A549 (cell line): Measurements from ENCODE around the gene CFI. TPM values are rescaled to one million over a fixed set of nuclear protein-coding genes. Genes with fewer than 3 reads are reported as not detected.

Source experiments
- ATAC-seq, 2 experiments: fragments of 200-7000 bp in 1 of 2; fragments of >200 bp in 1 of 2; cut with Nextera tagmentation in 1 of 2; cut with Tn5 transposase in 1 of 2; 3 replicates each; pipeline versions ENCODE4 v1.8.0 to v1.9.1; 2018 to 2020; ENCODE audit warnings: mild to moderate bottlenecking in 1 of 2, moderate library complexity in 1 of 2
- CTCF ChIA-PET: fragments of 300-600 bp; sonication (Branson Sonifier 250); formaldehyde crosslinking; extraction: SDS; loops from one replicate; lab custom pipeline; 2021; ENCODE audit warnings: antibody characterized with exemption, inconsistent platforms; lab: Yijun Ruan, JAX
- POLR2A ChIA-PET: fragments of 350-600 bp; formaldehyde crosslinking; extraction: SDS; loops from one replicate; lab custom pipeline; 2021; ENCODE audit warnings: antibody characterized with exemption, inconsistent platforms; lab: Yijun Ruan, JAX
- DNase-seq, 2 experiments: peaks; one replicate each; pipeline versions ENCODE4 v3.0.0 to v3.0.0-alpha.2; 2011 to 2016; ENCODE audit warnings: low read depth in 1 of 2, low spot score in 1 of 2
- FAIRE-seq: peaks from 2 replicates; lab custom pipeline; 2011; peaks lifted over from hg19 to GRCh38; lab: Jason Lieb, UNC
- H3K27ac ChIP-seq, 2 experiments: fragments of >200 bp; sonication (Bioruptor Twin); formaldehyde crosslinking; 3 replicates each; pipeline ENCODE4 v1.5.1; 2016 to 2017
- H3K4me1 ChIP-seq: fragments of >200 bp; sonication (Bioruptor Twin); formaldehyde crosslinking; 3 replicates; pipeline ENCODE4 v1.6.1; 2016
- H3K4me2 ChIP-seq: fragments of >200 bp; sonication (Bioruptor Twin); formaldehyde crosslinking; 3 replicates; pipeline ENCODE4 v1.6.1; 2016
- H3K4me3 ChIP-seq: fragments of >200 bp; sonication (Bioruptor Twin); formaldehyde crosslinking; 3 replicates; pipeline ENCODE4 v1.5.1; 2016
- H3K9me3 ChIP-seq: fragments of >200 bp; sonication (Bioruptor Twin); formaldehyde crosslinking; 3 replicates; pipeline ENCODE4 v1.6.1; 2016
- CBX8 ChIP-seq: fragments of 200-600 bp; sonication (generic); IDR thresholded peaks from 2 replicates; pipeline ENCODE4 v1.6.1; 2016
- CHD4 ChIP-seq: fragments of 200-600 bp; sonication (generic); IDR thresholded peaks from 2 replicates; pipeline ENCODE4 v1.6.1; 2016; ENCODE audit warnings: antibody characterized with exemption, mild to moderate bottlenecking, borderline replicate concordance
- EHF ChIP-seq: fragments of 250-450 bp; sonication (Bioruptor Pico); IDR thresholded peaks from 2 replicates; pipeline ENCODE4 v1.5.0; 2020; ENCODE audit warnings: mild to moderate bottlenecking
- EHMT2 ChIP-seq: fragments of 200-600 bp; sonication (generic); IDR thresholded peaks from 2 replicates; pipeline ENCODE4 v1.6.1; 2016; ENCODE audit warnings: antibody characterized with exemption, low read depth, mild to moderate bottlenecking, moderate library complexity
- ELK1 ChIP-seq: fragments of 150-350 bp; IDR thresholded peaks from 2 replicates; pipeline ENCODE4 v1.6.1; 2014; ENCODE audit warnings: low read depth, mild to moderate bottlenecking, low read length
- FOSL2 ChIP-seq, 2 experiments: fragments of 450-650 bp in 1 of 2; fragments of >200 bp in 1 of 2; sonication (Bioruptor Twin) in 1 of 2; formaldehyde crosslinking; IDR thresholded peaks; 2 replicates each; pipeline versions ENCODE4 v1.5.0 to v1.6.1; 2016 to 2020; ENCODE audit warnings: mild to moderate bottlenecking in 1 of 2, moderate library complexity in 1 of 2
- GATA3 ChIP-seq: IDR thresholded peaks from 2 replicates; pipeline ENCODE4 v1.6.1; 2012; ENCODE audit warnings: borderline replicate concordance
- JUNB ChIP-seq: fragments of >200 bp; sonication (Bioruptor Twin); formaldehyde crosslinking; IDR thresholded peaks from 2 replicates; pipeline ENCODE4 v1.6.1; 2016
- KDM5A ChIP-seq: fragments of 200-600 bp; sonication (generic); IDR thresholded peaks from 2 replicates; pipeline ENCODE4 v1.6.1; 2016; ENCODE audit warnings: antibody characterized with exemption, mild to moderate bottlenecking
- MAFK ChIP-seq: fragments of 450-650 bp; IDR thresholded peaks from 2 replicates; pipeline ENCODE4 v1.6.1; 2014; ENCODE audit not compliant: partially characterized antibody
- MYC ChIP-seq: IDR thresholded peaks from 2 replicates; pipeline ENCODE4 v1.6.1; 2012; ENCODE audit warnings: mild to moderate bottlenecking, inconsistent platforms, low read length, improper control_type of control experiment, borderline replicate concordance
- NFE2L2 ChIP-seq: fragments of 150-350 bp; conservative IDR thresholded peaks from 2 replicates; pipeline ENCODE4 v1.6.1; 2014; ENCODE audit warnings: low read length
- NR3C1 ChIP-seq: fragments of >200 bp; sonication (Bioruptor Twin); formaldehyde crosslinking; IDR thresholded peaks from 3 replicates; pipeline ENCODE4 v1.6.1; 2017
- RAD21 ChIP-seq, 2 experiments: fragments of >200 bp in 1 of 2; sonication (Bioruptor Twin) in 1 of 2; formaldehyde crosslinking in 1 of 2; IDR thresholded peaks in 1 of 2; conservative IDR thresholded peaks in 1 of 2; 2 replicates in 1 of 2; 3 replicates in 1 of 2; pipeline ENCODE4 v1.6.1; 2012 to 2018; ENCODE audit warnings: inconsistent platforms in 1 of 2
- SMC3 ChIP-seq: fragments of >200 bp; sonication (Bioruptor Twin); formaldehyde crosslinking; IDR thresholded peaks from 3 replicates; pipeline ENCODE4 v1.6.1; 2018; ENCODE audit warnings: inconsistent platforms
- SREBF2 ChIP-seq: fragments of 450-650 bp; IDR thresholded peaks from 2 replicates; pipeline ENCODE4 v1.6.1; 2014; ENCODE audit warnings: mild to moderate bottlenecking, moderate library complexity
- ZC3H11A ChIP-seq: fragments of 450-650 bp; IDR thresholded peaks from 2 replicates; pipeline ENCODE4 v1.6.1; 2014; ENCODE audit warnings: antibody characterized with exemption, mild to moderate bottlenecking
- ZNF302 ChIP-seq: fragments of 250-450 bp; sonication (Bioruptor Pico); IDR thresholded peaks from 2 replicates; pipeline ENCODE4 v1.9.0; 2021; ENCODE audit warnings: inconsistent platforms, mild to moderate bottlenecking, moderate library complexity
- WGBS: methylation state at CpG from one replicate; pipeline ENCODE4 v1.1.6; 2017; ENCODE audit errors: missing lambda C conversion rate; 5-methylcytosine and 5-hydroxymethylcytosine counted together
- polyA plus RNA-seq, 4 experiments: library from polyadenylated mRNA; depleted of rRNA in 3 of 4; stranded (reverse); fragments of >200 nt; fragmentation: RNase III in 1 of 4; extraction: RNeasy Plus Mini Kit Qiagen cat#74134 plus additional on column Dnase treatment in 1 of 4; gene quantifications; 2 replicates in 3 of 4; 3 replicates in 1 of 4; pipeline ENCODE4 v1.2.3, GENCODE V29; 2011 to 2017
- TF ChIP-seq, protein P1 (sequence below): fragments of >200 bp; sonication (Bioruptor Twin); formaldehyde crosslinking; IDR thresholded peaks from 2 replicates; pipeline ENCODE4 v1.6.1; 2016

The CFI gene
- polyA plus RNA-seq, 2 of the 4 experiments (the other 2 are of a cell fraction): 2.6 to 2.8 TPM

DNA sequence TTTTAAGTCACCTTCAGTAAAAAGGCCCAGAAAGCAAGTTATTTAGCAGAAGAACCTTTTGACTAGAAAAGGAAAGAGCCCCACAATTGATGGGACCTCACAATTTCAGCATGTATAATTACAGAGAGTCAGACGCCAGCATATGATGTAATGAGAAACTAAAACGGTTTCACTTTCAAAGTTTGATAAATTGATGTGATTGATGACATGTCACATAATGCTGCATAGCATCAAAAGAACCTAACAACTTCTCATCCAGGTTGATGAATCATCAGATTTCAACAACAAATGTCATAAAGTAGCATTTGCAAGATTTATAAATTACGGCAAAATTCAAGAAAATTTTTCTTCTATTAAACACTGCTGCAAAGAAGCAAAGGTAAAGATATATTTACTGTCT lies 9.9 kb upstream of the CFI start:
- CTCF ChIA-PET: no interaction called here
- H3K4me2 ChIP-seq: no peak overlapping the region
- H3K9me3 ChIP-seq: no peaks in the 10 kb centered on the region
- DNase-seq (no peak), FAIRE-seq (no peak), ATAC-seq (no peak)
- peaks cover 2% of the 10 kb centered on the region; the same call in 2 of the 3 replicates for H3K4me1 ChIP-seq
- no peak for TF ChIP-seq ZC3H11A
- no peak for TF ChIP-seq MAFK
- TF ChIP-seq RAD21 (conservative IDR thresholded peaks at IDR 0.05 in 1 of 2, IDR thresholded peaks at IDR 0.05 in 1 of 2): no peak
- TF ChIP-seq, protein P1, sequence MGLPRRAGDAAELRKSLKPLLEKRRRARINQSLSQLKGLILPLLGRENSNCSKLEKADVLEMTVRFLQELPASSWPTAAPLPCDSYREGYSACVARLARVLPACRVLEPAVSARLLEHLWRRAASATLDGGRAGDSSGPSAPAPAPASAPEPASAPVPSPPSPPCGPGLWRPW: no peak
- TF ChIP-seq EHF (CRISPR knock-in tag): no peak
- no peak for TF ChIP-seq JUNB
- no peak for TF ChIP-seq ZNF302 (CRISPR knock-in tag)
- TF ChIP-seq SREBF2: no peak
- TF ChIP-seq NR3C1: no peak
- TF ChIP-seq FOSL2 (IDR thresholded peaks at IDR 0.05): no peak
- no peak for TF ChIP-seq FOSL2 (CRISPR knock-in tag; IDR thresholded peaks at IDR 0.05)
- TF ChIP-seq EHMT2: no peak
- TF ChIP-seq MYC: no peak
- TF ChIP-seq SMC3: no peak
- TF ChIP-seq ELK1: no peak
- no peak for TF ChIP-seq KDM5A
- TF ChIP-seq CHD4: no peak
- H3K4me3 ChIP-seq: no peak overlapping the region
- POLR2A ChIA-PET: no interaction called here
- 52% methylated on average over 3 of the region's 3 CpGs for WGBS
- no peak overlapping the region for H3K27ac ChIP-seq

DNA sequence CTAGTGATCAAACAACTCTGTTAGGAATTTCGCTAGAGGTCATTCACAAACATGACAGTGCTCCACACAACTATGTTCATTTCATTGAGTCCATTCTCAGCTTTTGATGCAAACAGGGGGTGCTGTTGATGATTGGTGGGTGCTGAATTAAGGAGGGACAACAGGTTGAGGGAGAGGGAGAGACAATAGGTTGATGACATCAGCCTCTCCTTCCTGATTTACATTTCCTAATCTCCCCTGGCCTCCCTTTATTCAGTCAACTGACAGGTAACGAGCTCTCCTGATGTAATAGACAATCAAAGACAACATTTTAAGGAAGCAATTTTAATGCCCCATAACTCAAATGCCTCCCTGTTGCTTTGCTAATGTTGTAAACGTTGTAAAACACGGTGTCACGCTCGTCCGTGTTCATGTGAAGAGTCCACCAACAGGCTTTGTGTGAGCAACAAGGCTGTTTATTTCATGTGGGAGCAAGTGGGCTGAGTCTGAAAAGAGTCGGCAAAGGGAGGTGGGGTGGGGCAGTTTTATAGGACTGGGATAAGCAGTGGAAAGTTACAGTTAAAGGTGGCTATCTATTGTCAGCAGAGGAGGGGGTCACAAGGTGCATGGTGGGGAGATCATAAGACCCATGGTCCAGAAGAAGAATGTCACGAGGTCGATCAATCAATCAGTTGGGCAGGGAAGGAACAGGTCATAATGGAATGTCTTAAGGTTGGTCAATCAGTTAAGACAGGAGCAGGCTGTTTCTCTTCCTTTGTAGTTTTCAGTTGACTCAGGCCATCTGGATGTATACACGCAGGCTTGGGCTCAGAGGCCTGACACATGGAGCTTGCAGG lies 9.0 kb upstream of the CFI start:
- H3K4me2 ChIP-seq: no peak overlapping the region
- ATAC-seq (no peak), FAIRE-seq (no peak), DNase-seq (no peak)
- WGBS: 47% methylated on average over 11 of the region's 11 CpGs
- TF ChIP-seq EHF (CRISPR knock-in tag) (no peak), ELK1 (no peak)
- ChIA-PET CTCF (no interaction called here), POLR2A (no interaction called here)
- no peak overlapping the region for H3K4me3 ChIP-seq
- H3K4me1 ChIP-seq: no peaks in the 10 kb centered on the region
- no peaks in the 10 kb centered on the region for H3K9me3 ChIP-seq
- no peak overlapping the region for H3K27ac ChIP-seq

- Histone ChIP-seq H3K4me2 (no peak overlapping the region), H3K4me1 (no peaks in the 10 kb centered on the region)
- FAIRE-seq: no peak
- POLR2A ChIA-PET: no interaction called here
- no peak for TF ChIP-seq NFE2L2
- no peak for TF ChIP-seq GATA3
- TF ChIP-seq CBX8: no peak
- no peak for TF ChIP-seq RAD21 (conservative IDR thresholded peaks at IDR 0.05 in 1 of 2, IDR thresholded peaks at IDR 0.05 in 1 of 2)
- TF ChIP-seq, all 56 proteins: peak for 0
- DNase-seq: no peak
- no peaks in the 10 kb centered on the region for H3K9me3 ChIP-seq
- no peak overlapping the region for H3K27ac ChIP-seq
- CTCF ChIA-PET: interaction anchor here (0.6 kb wide), 1 partner anchor 80 kb away, joined by 4 read pairs; the partner anchor contains the start of gene PLA2G12A
- no peak overlapping the region for H3K4me3 ChIP-seq
- WGBS: 44% methylated on average over 2 of the region's 2 CpGs
- no peak for ATAC-seq
Observed at GRCh38 chr4:109809655-109810054, 7.9 kb upstream of the CFI start.
